ENCODE measurements around the gene SLC34A1.
"Not testable (repeated sequence)": the region's sequence is repeated elsewhere in the genome, so short reads cannot be mapped to it uniquely, and the experiment has no call there.

The SLC34A1 gene

GRCh38 chr5:177359860-177360259 lies 24.4 kb upstream of the SLC34A1 start:
- Histone ChIP-seq H3K9me2 (replicated peaks; ENCODE audit: insufficient read depth, low read length) (no peaks in the 10 kb centered on the region), H2AFZ (ENCODE audit: low read length) (no peak overlapping the region), H3K4me2 (ENCODE audit: low read depth, low read length) (peak overlapping the region; percentile 91; the same call in 1 of the 2 replicates), H3K79me2 (ENCODE audit: low read length) (peaks cover 55% of the 10 kb centered on the region), H3K9ac (ENCODE audit: low read length) (no peak overlapping the region), H3K27me3 (replicated peaks; ENCODE audit: insufficient read depth, low read length) (no peaks in the 10 kb centered on the region), H3K36me3 (replicated peaks; ENCODE audit: insufficient read depth, low read length) (no peaks in the 10 kb centered on the region), H4K20me1 (ENCODE audit: insufficient read depth, low read length) (0 out of 2 replicates have a peak, but pooled peaks cover 6% of the 10 kb centered on the region), H3K4me3 (ENCODE audit: low read length) (no peak overlapping the region), H3K9me3 (replicated peaks; ENCODE audit: insufficient read depth, low read length) (no peaks in the 10 kb centered on the region), H3K27ac (ENCODE audit: low read length) (no peak overlapping the region), H3K4me1 (ENCODE audit: low read length) (peaks cover 55% of the 10 kb centered on the region), H3F3A (ENCODE audit: insufficient read depth, low read length) (peaks cover 14% of the 10 kb centered on the region; the same call in 1 of the 2 replicates)
- no peak for DNase-seq
- TF ChIP-seq EZH2 (optimal IDR thresholded peaks at IDR 0.05; ENCODE audit: low read depth, low read length) (no peak), EZH2phosphoT487 (IDR thresholded peaks at IDR 0.05; ENCODE audit: low read length) (no peak)
- TF ChIP-seq, protein P1, sequence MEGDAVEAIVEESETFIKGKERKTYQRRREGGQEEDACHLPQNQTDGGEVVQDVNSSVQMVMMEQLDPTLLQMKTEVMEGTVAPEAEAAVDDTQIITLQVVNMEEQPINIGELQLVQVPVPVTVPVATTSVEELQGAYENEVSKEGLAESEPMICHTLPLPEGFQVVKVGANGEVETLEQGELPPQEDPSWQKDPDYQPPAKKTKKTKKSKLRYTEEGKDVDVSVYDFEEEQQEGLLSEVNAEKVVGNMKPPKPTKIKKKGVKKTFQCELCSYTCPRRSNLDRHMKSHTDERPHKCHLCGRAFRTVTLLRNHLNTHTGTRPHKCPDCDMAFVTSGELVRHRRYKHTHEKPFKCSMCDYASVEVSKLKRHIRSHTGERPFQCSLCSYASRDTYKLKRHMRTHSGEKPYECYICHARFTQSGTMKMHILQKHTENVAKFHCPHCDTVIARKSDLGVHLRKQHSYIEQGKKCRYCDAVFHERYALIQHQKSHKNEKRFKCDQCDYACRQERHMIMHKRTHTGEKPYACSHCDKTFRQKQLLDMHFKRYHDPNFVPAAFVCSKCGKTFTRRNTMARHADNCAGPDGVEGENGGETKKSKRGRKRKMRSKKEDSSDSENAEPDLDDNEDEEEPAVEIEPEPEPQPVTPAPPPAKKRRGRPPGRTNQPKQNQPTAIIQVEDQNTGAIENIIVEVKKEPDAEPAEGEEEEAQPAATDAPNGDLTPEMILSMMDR (IDR thresholded peaks at IDR 0.05; ENCODE audit: low read length): no peak

GRCh38 chr5:177360740-177361139 lies 23.5 kb upstream of the SLC34A1 start:
- not testable (repeated sequence) for DNase-seq; H3K4me3 ChIP-seq (ENCODE audit: low read length); H3K27ac ChIP-seq (ENCODE audit: low read length); H2AFZ ChIP-seq (ENCODE audit: low read length); H3K9me2 ChIP-seq (replicated peaks; ENCODE audit: insufficient read depth, low read length); H3K9ac ChIP-seq (ENCODE audit: low read length); H4K20me1 ChIP-seq (ENCODE audit: insufficient read depth, low read length); H3K27me3 ChIP-seq (replicated peaks; ENCODE audit: insufficient read depth, low read length); H3K36me3 ChIP-seq (replicated peaks; ENCODE audit: insufficient read depth, low read length); H3K9me3 ChIP-seq (replicated peaks; ENCODE audit: insufficient read depth, low read length); H3K4me2 ChIP-seq (ENCODE audit: low read depth, low read length)
- Histone ChIP-seq H3K79me2 (ENCODE audit: low read length) (peaks cover 55% of the 10 kb centered on the region), H3F3A (ENCODE audit: insufficient read depth, low read length) (peaks cover 14% of the 10 kb centered on the region; the same call in 1 of the 2 replicates), H3K4me1 (ENCODE audit: low read length) (peaks cover 53% of the 10 kb centered on the region)

DNA sequence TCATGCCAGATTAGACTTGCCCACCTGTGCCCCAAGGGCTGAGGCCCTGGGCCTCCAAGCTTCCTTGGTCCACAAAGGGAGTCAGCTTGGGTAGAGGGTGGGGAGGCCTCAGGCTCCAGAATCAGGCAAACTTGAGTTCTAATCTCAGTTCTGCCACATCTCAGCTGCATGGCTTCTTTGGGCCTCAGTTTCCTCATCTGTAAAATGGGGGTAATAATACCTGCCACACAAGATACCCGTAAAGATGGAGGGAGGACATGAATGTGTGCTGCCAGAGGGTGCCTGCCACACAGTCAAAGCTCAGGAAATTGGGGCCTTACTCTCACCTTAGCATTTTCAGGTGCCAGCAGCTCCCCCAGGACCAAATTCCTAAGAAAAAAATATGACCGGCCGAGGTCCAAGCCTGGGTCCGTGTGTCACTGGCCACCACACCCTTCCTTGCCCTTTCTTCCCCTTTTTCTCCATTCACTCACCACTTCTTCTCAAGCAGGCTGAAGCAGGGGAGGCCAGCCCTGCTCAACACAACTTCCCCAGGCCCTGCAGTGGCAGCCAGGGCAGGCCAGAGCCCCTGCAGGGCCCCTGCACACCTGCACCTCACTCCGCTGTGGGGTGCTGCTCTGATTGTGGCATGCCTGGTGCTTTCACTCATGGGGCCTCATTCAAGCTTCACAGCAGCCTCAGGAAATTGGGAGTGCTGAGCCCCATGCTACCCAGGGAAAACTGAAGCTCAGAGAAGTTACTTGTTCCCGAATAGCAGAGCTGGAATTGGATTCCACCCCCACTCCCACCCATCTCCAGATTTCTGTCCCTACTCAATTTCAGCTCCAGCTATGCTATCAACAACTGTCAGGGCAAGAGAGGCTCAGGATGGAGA lies 22.6 kb upstream of the SLC34A1 start:
- Histone ChIP-seq H3K27ac (ENCODE audit: low read length) (peak overlapping the region; percentile 6; the same call in 1 of the 2 replicates), H3K9ac (ENCODE audit: low read length) (no peak overlapping the region), H3K36me3 (replicated peaks; ENCODE audit: insufficient read depth, low read length) (no peaks in the 10 kb centered on the region), H3K9me3 (replicated peaks; ENCODE audit: insufficient read depth, low read length) (no peaks in the 10 kb centered on the region), H4K20me1 (ENCODE audit: insufficient read depth, low read length) (0 out of 2 replicates have a peak, but pooled peaks cover 6% of the 10 kb centered on the region), H3K79me2 (ENCODE audit: low read length) (peaks cover 55% of the 10 kb centered on the region), H3F3A (ENCODE audit: insufficient read depth, low read length) (peaks cover 14% of the 10 kb centered on the region; the same call in 1 of the 2 replicates), H3K4me2 (ENCODE audit: low read depth, low read length) (peak overlapping the region; percentile 97), H3K9me2 (replicated peaks; ENCODE audit: insufficient read depth, low read length) (no peaks in the 10 kb centered on the region), H3K4me3 (ENCODE audit: low read length) (no peak overlapping the region), H3K27me3 (replicated peaks; ENCODE audit: insufficient read depth, low read length) (no peaks in the 10 kb centered on the region), H3K4me1 (ENCODE audit: low read length) (peaks cover 44% of the 10 kb centered on the region), H2AFZ (ENCODE audit: low read length) (no peak overlapping the region)
- peak; percentile 46 for DNase-seq
- TF ChIP-seq, protein P1 (IDR thresholded peaks at IDR 0.05; ENCODE audit: low read length): 0 out of 2 replicates have a peak, but pooled peaks have one; percentile 7
- no peak for TF ChIP-seq EZH2 (optimal IDR thresholded peaks at IDR 0.05; ENCODE audit: low read depth, low read length)

- peaks cover 14% of the 10 kb centered on the region; the same call in 1 of the 2 replicates for H3F3A ChIP-seq (ENCODE audit: insufficient read depth, low read length)
- H3K9ac ChIP-seq (ENCODE audit: low read length): no peak overlapping the region
- TF ChIP-seq, protein P1 (IDR thresholded peaks at IDR 0.05; ENCODE audit: low read length): no peak
- TF ChIP-seq EZH2phosphoT487 (IDR thresholded peaks at IDR 0.05; ENCODE audit: low read length): no peak
- TF ChIP-seq EZH2 (optimal IDR thresholded peaks at IDR 0.05; ENCODE audit: low read depth, low read length): no peak
- H3K4me3 ChIP-seq (ENCODE audit: low read length): peak overlapping the region; percentile 61; the same call in 1 of the 2 replicates
- no peak overlapping the region for H2AFZ ChIP-seq (ENCODE audit: low read length)
- no peaks in the 10 kb centered on the region for H3K9me2 ChIP-seq (replicated peaks; ENCODE audit: insufficient read depth, low read length)
- no peaks in the 10 kb centered on the region for H3K27me3 ChIP-seq (replicated peaks; ENCODE audit: insufficient read depth, low read length)
- H3K36me3 ChIP-seq (replicated peaks; ENCODE audit: insufficient read depth, low read length): no peaks in the 10 kb centered on the region
- H3K27ac ChIP-seq (ENCODE audit: low read length): peak overlapping the region; percentile 6; the same call in 1 of the 2 replicates
- peaks cover 38% of the 10 kb centered on the region for H3K4me1 ChIP-seq (ENCODE audit: low read length)
- H3K4me2 ChIP-seq (ENCODE audit: low read depth, low read length): peak overlapping the region; percentile 97
- H4K20me1 ChIP-seq (ENCODE audit: insufficient read depth, low read length): 0 out of 2 replicates have a peak, but pooled peaks cover 6% of the 10 kb centered on the region
- peaks cover 55% of the 10 kb centered on the region for H3K79me2 ChIP-seq (ENCODE audit: low read length)
- H3K9me3 ChIP-seq (replicated peaks; ENCODE audit: insufficient read depth, low read length): no peaks in the 10 kb centered on the region
- no peak for DNase-seq
These were observed 22.0 kb upstream of the SLC34A1 start for GRCh38 chr5:177362292-177362609.

Data from MM.1S (cell line).